Activated T-cell treated with anti-CD3 and anti-CD28 coated beads, Interleukin-2, amount 50 U/mL, for 24 hours (primary cell): Measurements from ENCODE around the gene VTN.
A peak's percentile ranks its signal among the peaks of the same experiment; 100 is the strongest.
"Not testable (repeated sequence)": the region's sequence is repeated elsewhere in the genome, so short reads cannot be mapped to it uniquely, and the experiment has no call there.

ENCODE experiments used
- DNase-seq: peaks from one replicate; pipeline ENCODE4 v3.0.0-alpha.2; 2020
- H3K27ac Mint-ChIP-seq: 2 replicates; pipeline ENCODE4 v1.8.0; 2020; ENCODE audit warnings: mild to moderate bottlenecking, mixed read lengths
- H3K27me3 Mint-ChIP-seq: 2 replicates; pipeline ENCODE4 v1.8.0; 2020; ENCODE audit warnings: mixed read lengths
- H3K36me3 Mint-ChIP-seq: 2 replicates; pipeline ENCODE4 v1.8.0; 2020; ENCODE audit warnings: low read depth, mixed read lengths
- H3K4me1 Mint-ChIP-seq: 2 replicates; pipeline ENCODE4 v1.8.0; 2020; ENCODE audit warnings: low read depth, mixed read lengths
- H3K4me3 Mint-ChIP-seq: 2 replicates; pipeline ENCODE4 v1.8.0; 2020; ENCODE audit warnings: mild to moderate bottlenecking, moderate library complexity, mixed read lengths
- H3K9me3 Mint-ChIP-seq: 2 replicates; pipeline ENCODE4 v1.8.0; 2020; ENCODE audit warnings: mixed read lengths

Gene VTN

DNA sequence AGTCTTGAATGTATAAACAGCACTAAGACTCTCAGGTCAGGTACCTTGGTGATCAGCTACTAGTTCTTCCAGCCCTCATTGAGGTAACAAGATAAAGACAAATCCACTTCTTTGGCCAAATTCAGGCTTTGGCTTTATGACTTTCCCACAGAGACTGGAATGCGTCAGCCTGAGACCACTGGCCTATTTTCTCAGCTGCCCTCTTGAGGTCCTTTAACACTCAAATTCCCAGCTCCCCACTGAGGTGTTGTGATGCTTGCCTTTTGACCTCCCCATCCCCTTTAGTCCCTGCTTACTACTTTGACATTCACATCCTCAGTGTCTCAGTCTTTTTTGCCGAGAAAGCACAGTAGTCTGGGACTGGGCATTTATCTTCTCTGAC is 23.9 kb downstream of the VTN start:
- Mint-ChIP-seq H3K27ac (peak overlapping the region; percentile 66), H3K4me1 (peaks cover 2% of the 10 kb centered on the region), H3K9me3 (no peaks in the 10 kb centered on the region), H3K4me3 (no peak overlapping the region), H3K36me3 (peaks cover 97% of the 10 kb centered on the region), H3K27me3 (no peaks in the 10 kb centered on the region)
- DNase-seq = no peak

- no peaks in the 10 kb centered on the region for H3K27me3 Mint-ChIP-seq
- peaks cover 97% of the 10 kb centered on the region for H3K36me3 Mint-ChIP-seq
These were observed 24.5 kb downstream of the VTN start for GRCh38 chr17:28345419-28346198.

DNA sequence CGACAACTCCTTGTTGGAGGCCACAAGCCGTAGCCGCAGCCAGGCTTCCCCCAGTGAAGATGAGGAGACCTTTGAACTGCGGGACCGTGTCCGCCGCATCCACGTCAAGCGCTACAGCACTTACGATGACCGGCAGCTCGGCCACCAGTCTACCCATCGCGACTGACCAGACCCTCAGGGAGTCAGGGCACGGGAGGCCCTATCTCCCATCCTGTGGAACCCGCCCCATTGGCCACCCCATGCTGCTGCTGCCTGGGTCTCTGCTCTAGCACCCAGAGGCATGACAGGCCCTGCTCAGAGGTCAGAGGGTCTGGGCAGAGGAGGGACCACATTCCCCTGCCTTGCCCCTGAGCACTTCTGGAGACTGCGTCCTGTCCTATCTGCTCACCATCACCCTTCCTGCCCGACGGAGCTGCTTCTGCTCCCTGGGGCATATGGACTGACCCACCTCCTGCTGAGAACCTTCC is 25.6 kb downstream of the VTN start:
- peaks cover 97% of the 10 kb centered on the region for H3K36me3 Mint-ChIP-seq

More at GRCh38 chr17:28345419-28346198, 24.5 kb downstream of the VTN start:
- Mint-ChIP-seq H3K4me3 (no peak overlapping the region), H3K27ac (peak overlapping the region; percentile 66), H3K4me1 (peaks cover 2% of the 10 kb centered on the region), H3K9me3 (no peaks in the 10 kb centered on the region)
- DNase-seq = no peak

GRCh38 chr17:28344011-28344410 is 26.1 kb downstream of the VTN start:
- no peak overlapping the region for H3K4me3 Mint-ChIP-seq
- H3K36me3 Mint-ChIP-seq = peaks cover 98% of the 10 kb centered on the region
- no peak for DNase-seq
- peaks cover 2% of the 10 kb centered on the region for H3K4me1 Mint-ChIP-seq
- H3K27ac Mint-ChIP-seq = peak overlapping the region; percentile 13
- no peaks in the 10 kb centered on the region for H3K27me3 Mint-ChIP-seq
- H3K9me3 Mint-ChIP-seq = no peaks in the 10 kb centered on the region

More for the DNA sequence above, 25.6 kb downstream of the VTN start:
- Mint-ChIP-seq H3K9me3 (no peaks in the 10 kb centered on the region), H3K27ac (peak overlapping the region; percentile 13), H3K4me3 (no peak overlapping the region), H3K27me3 (no peaks in the 10 kb centered on the region), H3K4me1 (peaks cover 2% of the 10 kb centered on the region)
- no peak for DNase-seq

DNA sequence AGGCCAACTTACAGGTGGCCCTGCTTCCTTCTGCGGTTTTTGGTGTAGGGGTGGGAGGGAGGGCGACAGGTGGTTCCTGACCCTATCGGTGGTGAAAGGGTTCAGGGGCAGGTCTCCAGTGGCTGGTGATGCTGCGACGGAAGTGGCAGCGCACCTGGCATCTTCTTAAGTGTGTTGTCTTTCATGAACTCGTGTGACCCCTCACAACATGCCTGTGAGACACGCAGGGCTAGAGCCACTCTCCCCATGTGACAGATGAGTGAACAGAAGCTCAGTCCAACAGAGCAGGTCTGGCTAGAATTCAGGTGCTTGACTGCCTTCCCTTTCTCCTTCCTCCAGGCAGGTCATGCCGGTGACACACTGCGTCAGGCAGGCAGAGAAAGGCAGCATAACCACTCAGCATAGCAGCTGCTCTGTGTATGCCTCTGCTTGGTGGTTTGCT is 26.6 kb downstream of the VTN start:
- Mint-ChIP-seq H3K27me3 (no peaks in the 10 kb centered on the region), H3K4me3 (no peak overlapping the region), H3K9me3 (no peaks in the 10 kb centered on the region), H3K4me1 (peaks cover 4% of the 10 kb centered on the region), H3K36me3 (peaks cover 95% of the 10 kb centered on the region), H3K27ac (peak overlapping the region; percentile 13)
- DNase-seq = no peak

GRCh38 chr17:28342313-28342712 is 27.8 kb downstream of the VTN start:
- peaks cover 85% of the 10 kb centered on the region for H3K36me3 Mint-ChIP-seq
- no peaks in the 10 kb centered on the region for H3K27me3 Mint-ChIP-seq
- H3K9me3 Mint-ChIP-seq = no peaks in the 10 kb centered on the region
- no peak overlapping the region for H3K4me3 Mint-ChIP-seq
- H3K4me1 Mint-ChIP-seq = peaks cover 13% of the 10 kb centered on the region
- H3K27ac Mint-ChIP-seq = peak overlapping the region; percentile 57
- DNase-seq = no peak

- Mint-ChIP-seq H3K4me3 (no peak overlapping the region), H3K27ac (peak overlapping the region; percentile 44), H3K36me3 (peaks cover 77% of the 10 kb centered on the region), H3K9me3 (no peaks in the 10 kb centered on the region), H3K27me3 (no peaks in the 10 kb centered on the region), H3K4me1 (peaks cover 21% of the 10 kb centered on the region)
- no peak for DNase-seq
These were observed 28.6 kb downstream of the VTN start for GRCh38 chr17:28341516-28341915.

DNA sequence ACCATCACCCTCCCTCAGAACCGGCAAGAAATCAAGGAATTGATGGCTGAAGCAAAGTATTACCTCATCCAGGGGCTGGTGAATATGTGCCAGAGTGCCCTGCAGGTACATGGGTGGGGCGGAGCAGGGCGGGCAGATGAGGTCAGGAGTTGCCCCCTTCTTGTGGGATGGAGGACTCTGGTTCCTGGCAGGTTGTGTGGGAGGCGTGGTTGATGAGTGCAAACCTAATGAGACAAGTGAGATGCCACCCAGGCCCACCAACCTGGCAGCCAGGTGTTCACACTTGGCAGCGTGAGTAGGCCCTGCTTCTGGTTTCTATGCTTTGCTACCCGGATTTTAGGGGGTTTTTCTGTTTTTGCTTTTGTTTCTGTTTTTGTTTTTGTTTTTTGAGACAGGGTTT is 29.7 kb downstream of the VTN start:
- Mint-ChIP-seq H3K27me3 (no peaks in the 10 kb centered on the region), H3K36me3 (peaks cover 72% of the 10 kb centered on the region), H3K9me3 (no peaks in the 10 kb centered on the region), H3K27ac (no peak overlapping the region), H3K4me3 (no peak overlapping the region), H3K4me1 (peaks cover 24% of the 10 kb centered on the region)
- no peak for DNase-seq

- Mint-ChIP-seq H3K4me1 (peaks cover 30% of the 10 kb centered on the region), H3K27ac (peak overlapping the region; percentile 26), H3K36me3 (peaks cover 63% of the 10 kb centered on the region), H3K4me3 (no peak overlapping the region), H3K27me3 (no peaks in the 10 kb centered on the region), H3K9me3 (no peaks in the 10 kb centered on the region)
- no peak for DNase-seq
These were observed 30.7 kb downstream of the VTN start for GRCh38 chr17:28339431-28339830.

DNA sequence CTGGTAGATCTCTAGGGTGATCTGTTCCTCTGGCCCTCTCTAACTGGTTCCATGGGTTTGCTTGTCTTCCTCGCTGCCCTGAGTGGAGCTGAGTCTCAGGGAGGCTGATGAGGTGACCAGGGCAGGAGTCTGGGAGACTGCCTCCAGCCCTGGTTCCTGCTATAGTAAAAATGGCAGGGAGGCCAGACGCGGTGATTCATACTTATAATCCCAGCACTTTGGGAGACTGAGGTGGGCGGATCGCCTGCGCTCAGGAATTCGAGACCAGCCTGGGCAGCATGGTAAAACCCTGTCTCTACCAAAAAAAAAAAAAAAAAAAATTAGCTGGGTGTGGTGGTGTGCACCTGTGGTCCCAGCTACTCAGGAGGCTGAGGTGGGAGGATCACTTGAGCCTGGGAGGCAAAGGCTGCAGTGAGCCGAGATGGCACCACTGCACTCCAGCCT is 31.3 kb downstream of the VTN start:
- peaks cover 37% of the 10 kb centered on the region for H3K4me1 Mint-ChIP-seq
- not testable (repeated sequence) for DNase-seq, H3K27me3 Mint-ChIP-seq, H3K9me3 Mint-ChIP-seq, H3K4me3 Mint-ChIP-seq
- peak overlapping the region; percentile 45 for H3K27ac Mint-ChIP-seq
- H3K36me3 Mint-ChIP-seq = peaks cover 57% of the 10 kb centered on the region

GRCh38 chr17:28338056-28338768 is 31.9 kb downstream of the VTN start:
- peaks cover 52% of the 10 kb centered on the region for H3K36me3 Mint-ChIP-seq
- H3K4me1 Mint-ChIP-seq = peaks cover 40% of the 10 kb centered on the region
- no peaks in the 10 kb centered on the region for H3K27me3 Mint-ChIP-seq
- H3K9me3 Mint-ChIP-seq = no peaks in the 10 kb centered on the region
- H3K4me3 Mint-ChIP-seq = no peak overlapping the region
- H3K27ac Mint-ChIP-seq = peak overlapping the region; percentile 45
- DNase-seq = no peak

- peaks cover 47% of the 10 kb centered on the region for H3K4me1 Mint-ChIP-seq
- peak overlapping the region; percentile 94 for H3K27ac Mint-ChIP-seq
- peak; percentile 49 for DNase-seq
- H3K4me3 Mint-ChIP-seq = peak overlapping the region; percentile 94
- no peaks in the 10 kb centered on the region for H3K9me3 Mint-ChIP-seq
- no peaks in the 10 kb centered on the region for H3K27me3 Mint-ChIP-seq
- peaks cover 39% of the 10 kb centered on the region for H3K36me3 Mint-ChIP-seq
These were observed 33.9 kb downstream of the VTN start for GRCh38 chr17:28335959-28336871.

DNA sequence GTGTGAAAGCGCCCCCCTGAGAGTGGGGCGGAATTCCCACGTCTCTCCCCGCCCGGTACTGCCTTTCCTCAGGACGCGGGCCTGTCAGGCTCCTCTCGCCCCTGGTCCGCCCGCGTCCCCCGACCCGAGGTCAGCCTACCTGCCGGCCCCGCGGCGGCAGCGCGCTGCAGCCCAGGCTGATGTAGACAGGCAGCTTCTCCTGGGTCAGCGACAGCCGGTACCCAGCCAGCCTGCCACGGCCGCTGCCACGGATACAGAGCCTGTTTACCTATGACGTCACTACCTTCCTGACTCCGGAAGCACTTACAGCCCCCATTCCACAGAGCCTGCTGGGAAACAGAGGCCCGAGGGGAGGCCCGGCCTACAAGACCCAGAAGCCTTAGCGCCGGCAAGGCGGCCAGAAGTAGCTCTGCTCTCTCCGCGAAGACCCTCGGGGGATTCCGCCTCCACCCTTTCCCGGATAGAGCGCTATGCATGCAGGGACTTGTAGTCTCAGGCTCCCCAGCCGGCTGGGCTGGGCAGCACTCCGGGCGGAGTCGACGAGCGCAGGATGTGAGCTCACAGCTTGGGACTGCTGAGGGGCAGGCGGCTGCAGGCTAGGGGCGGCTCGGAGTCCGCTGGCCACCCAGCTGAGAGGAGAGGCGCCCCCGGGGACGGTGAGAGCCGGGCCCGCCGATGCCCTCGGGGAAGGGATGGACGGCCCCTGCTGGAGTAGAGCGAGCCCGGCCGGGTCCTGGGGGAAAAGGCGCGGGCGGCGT is 34.7 kb downstream of the VTN start, which contains the start of the genes IFT20 and TNFAIP1:
TSS of gene IFT20 (minus strand) at position 272 of the 758 bp plus-strand sequence. CDS start 3,487 bp downstream, outside the sequence.
TSS of gene TNFAIP1 (plus strand) at position 561 of the 758 bp plus-strand sequence. CDS start 3,761 bp downstream, outside the sequence.
- peak; percentile 95 for DNase-seq
- H3K4me1 Mint-ChIP-seq = peaks cover 47% of the 10 kb centered on the region

More for the DNA sequence above, 34.7 kb downstream of the VTN start, which contains the start of the genes IFT20 and TNFAIP1:
- Mint-ChIP-seq H3K27me3 (no peaks in the 10 kb centered on the region), H3K27ac (peak within 1 kb of the TSS; percentile 94), H3K4me3 (peak within 1 kb of the TSS; percentile 94), H3K9me3 (no peaks in the 10 kb centered on the region), H3K36me3 (peaks cover 39% of the 10 kb centered on the region)
